Adipose tissue (tissue), 3 donors: ENCODE measurements around the gene TSPYL6. TPM values are rescaled to one million over a fixed set of nuclear protein-coding genes. Genes with fewer than 3 reads are reported as not detected.
"Not testable (repeated sequence)": the region's sequence is repeated elsewhere in the genome, so short reads cannot be mapped to it uniquely, and the experiment has no call there.

Experiments used
- H3K27ac ChIP-seq: one replicate; pipeline ENCODE4 v1.5.1; 2013; ENCODE audit warnings: low read depth, low read length
- WGBS, 3 donors: extraction: QIAGEN DNeasy Blood & Tissue Kit; methylation state at CpG; one replicate each; pipeline ENCODE4 v1.1.7; 2013; 5-methylcytosine and 5-hydroxymethylcytosine counted together
- polyA plus RNA-seq, 3 donors: library from polyadenylated mRNA; stranded (reverse); fragments of 200-250 nt; gene quantifications; one replicate each; pipeline ENCODE4 v1.2.3, GENCODE V29; 2013
- donor health status: healthy with polysubstance abuse.
- donor health status: Bipolar disorder and iron deficiency.
- donor health status: healthy.

TSPYL6 gene
- not detected for polyA plus RNA-seq

DNA sequence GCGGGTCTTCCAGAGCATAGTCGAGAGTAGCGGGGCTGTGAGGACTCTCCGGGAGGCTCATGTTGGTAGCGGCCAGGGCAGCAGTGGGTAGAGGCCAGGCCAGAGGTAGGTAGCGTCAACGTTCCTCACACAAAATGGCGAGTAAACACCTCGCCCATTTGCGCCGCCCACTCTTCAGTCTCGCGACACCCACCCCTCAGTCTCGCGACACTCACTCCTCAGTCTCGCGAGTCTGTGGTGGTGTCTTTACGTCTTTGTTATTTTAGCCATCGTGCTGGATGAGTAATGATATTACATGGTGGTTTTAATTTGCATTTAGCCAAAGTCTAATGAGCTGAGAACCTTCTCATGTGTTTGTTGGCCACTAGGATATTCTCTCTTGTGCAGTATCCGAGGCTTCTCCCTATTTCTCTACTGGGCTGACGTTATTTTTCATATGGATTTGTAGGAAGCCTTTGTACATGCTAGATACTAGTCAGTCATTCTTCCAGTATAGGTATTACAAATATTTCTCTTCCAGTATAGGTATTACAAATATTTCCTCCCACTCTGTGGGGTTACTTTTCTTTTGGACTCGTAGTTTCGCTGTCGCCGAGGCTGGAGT lies at the start of gene TSPYL6:
TSPYL6 (minus strand) TSS at position 139 of the 604 bp plus-strand sequence; CDS start at position 61, 78 bp downstream.
- WGBS, 3 donors, result 97 to 98% (median 98%) methylated on average over 25 of the region's 25 CpGs
- H3K27ac ChIP-seq, result no peak within 1 kb of the TSS

DNA sequence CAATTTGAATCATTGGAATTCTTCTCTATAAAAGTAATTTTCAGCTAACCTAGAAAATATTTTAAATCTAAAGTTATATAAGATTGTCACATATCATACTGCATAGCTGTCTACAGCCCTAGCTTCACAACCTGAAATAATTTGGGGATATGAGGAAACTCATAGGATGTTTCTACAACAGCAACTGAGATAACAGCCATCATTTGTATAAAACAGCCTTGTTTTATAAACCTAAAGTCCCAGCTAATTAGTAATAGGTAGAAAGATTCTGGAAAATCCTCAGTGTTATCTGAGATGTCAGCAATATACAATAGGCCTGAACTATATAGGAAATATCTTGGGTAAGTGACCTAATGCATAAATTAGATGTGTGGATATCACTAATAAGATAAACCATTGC lies 47.6 kb upstream of the TSPYL6 start:
- no peak overlapping the region for H3K27ac ChIP-seq

DNA sequence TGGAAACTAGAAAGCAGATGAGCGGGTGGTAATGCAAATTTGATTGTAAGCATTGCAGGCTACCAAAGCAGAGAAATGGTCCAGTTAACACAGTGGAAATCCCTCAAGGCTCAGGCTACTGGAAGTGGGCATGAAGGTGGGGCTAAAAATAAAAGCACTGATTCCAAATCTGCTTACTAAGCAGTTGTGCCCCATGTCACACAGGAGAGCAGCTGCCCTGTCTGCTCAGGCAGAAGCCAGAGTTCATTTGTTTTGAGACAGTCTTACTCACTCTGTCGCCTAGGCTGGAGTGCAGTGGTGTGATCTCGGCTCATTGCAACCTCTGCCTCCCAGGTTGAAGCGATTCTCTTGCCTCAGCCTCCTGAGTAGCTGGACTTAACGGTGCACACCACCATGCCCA lies 42.5 kb upstream of the TSPYL6 start:
- WGBS, 3 donors, result 93% methylated on average over 5 of the region's 5 CpGs
- H3K27ac ChIP-seq, result no peak overlapping the region

DNA sequence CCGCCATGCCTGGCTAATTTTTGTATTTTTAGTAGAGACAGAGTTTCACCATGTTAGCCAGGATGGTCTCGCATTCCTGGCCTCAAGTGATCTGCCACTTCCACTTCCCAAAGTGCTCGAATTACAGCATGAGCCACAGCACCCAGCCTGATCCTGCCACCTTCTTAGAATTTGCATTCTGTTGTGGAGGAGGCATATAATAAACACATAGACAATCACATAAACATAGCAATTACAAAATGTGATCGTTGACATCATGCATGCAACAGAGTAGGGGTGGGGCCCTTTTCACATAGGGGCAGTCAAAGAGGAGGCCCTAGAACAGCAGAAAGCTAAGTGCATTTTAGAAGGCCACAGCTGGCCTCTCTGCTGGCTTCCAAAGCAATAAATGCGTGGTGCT lies 39.9 kb upstream of the TSPYL6 start:
- WGBS, 3 donors, result 88 to 90% (median 89%) methylated on average over 5 of the region's 5 CpGs
- H3K27ac ChIP-seq, result no peak overlapping the region

DNA sequence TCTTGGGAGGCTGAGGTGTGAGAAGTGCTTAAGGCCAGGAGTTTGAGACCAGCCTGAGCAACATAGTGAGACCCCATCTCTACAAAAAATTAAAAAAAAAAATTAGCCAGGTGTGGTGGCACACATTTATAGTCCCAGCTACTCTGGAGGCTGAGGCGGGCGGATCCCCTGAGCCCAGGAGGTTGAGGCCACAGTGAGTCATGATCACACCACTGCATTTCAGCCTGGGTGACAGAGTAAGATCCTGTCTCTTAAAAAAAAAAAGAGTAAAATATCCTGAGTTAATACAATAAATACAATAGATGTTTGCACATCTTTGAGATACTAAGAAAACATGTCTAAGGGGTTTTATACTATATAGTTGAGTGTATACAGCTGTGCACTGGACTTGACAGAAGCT lies 38.6 kb upstream of the TSPYL6 start:
- 87 to 100% (median 95%) methylated on average over 2 of the region's 2 CpGs for WGBS, 3 donors
- not testable (repeated sequence) for H3K27ac ChIP-seq

DNA sequence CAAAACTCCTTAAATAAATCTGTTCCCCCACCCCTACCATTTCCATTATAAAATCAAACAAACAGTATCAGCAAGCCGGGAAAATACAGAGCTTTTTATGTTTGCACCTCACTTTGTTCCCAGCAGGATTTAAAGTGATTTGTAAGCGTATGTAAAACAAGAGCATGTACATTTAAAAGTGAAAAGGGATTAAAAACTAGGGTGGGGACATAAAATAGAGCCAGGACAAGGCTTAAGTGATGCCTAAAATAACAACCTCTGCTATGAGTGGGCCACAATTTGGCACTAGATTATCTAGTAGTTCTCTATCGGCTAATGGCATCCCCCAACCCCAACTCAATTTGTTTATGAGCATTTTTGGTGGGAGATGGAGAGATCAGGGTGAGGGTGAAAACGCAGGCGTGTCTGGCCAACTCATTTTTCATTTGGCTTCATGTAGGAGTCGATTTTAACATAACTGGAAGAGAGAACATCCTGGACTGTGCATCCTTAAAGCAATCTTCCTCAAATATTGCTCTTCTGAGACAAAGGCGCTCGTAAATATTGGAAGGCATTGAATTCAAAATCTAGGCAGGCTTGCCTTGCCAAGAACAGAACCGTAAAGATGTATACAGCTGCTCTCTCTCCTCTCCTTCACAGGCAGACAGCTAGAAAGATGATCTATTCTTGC lies 34.5 kb upstream of the TSPYL6 start:
- no peak overlapping the region for H3K27ac ChIP-seq
- 68 to 75% (median 75%) methylated on average over 9 of the region's 9 CpGs for WGBS, 3 donors

DNA sequence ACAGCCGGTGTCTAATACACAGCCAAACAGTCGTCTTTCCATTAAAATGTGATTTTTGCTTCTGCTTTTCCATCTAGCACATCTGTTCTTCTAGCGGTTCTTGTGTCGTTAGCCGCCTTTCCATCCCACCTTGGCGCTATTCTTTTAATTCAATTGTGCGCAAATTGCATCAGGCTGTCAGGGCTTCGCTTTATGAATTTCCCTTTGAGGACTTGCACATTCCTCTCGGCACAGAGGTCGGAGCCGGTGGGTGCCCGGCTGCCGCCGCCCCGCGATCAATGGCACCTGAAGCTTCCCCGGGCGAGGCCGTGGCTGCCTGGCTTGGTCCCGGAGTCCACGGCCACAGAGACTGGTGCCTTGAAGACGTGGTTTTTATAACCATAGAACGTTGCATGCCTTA lies 33.9 kb upstream of the TSPYL6 start:
- WGBS, 3 donors, result 71 to 84% (median 83%) methylated on average over 23 of the region's 23 CpGs
- no peak overlapping the region for H3K27ac ChIP-seq

DNA sequence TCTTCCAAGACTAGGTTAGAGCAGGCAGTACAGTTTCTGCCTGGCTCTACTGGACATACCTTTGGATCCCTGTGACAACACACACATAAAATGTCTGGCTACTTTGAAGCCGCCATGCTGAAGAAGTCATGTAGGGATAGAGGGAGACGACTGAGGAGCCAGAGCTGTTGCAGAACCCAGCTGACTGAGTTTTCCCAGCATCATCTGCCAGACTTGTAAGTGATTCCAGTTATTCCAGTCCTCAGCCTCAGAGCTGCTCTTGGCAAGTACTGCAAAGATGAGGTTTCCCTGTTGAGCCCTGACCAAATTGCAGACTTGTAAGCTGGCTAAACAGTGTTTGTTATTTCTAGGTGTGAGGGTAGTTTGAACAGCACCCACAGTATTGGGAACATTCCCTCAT lies 31.5 kb upstream of the TSPYL6 start:
- no peak overlapping the region for H3K27ac ChIP-seq
- WGBS, 3 donors, result 67 to 93% (median 78%) methylated on average over 2 of the region's 2 CpGs

DNA sequence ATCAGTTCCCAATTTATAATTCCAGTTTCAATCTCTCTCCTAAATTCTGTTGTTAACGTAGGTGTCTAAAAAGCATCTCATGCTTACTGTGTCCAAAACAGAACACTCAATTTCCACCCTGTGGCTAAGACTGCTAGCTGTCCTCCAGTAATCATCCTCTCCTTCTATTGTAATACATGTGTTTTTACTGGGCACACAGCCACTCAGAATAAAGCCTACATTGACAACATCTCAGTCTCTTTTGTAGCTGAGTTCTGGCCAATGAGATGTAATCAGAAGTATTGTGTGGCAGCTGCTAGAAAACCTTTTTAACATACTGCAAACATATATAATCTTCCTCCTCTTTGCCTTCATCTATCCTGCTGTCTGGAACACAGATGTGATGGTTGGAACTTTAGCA lies 29.4 kb upstream of the TSPYL6 start:
- no peak overlapping the region for H3K27ac ChIP-seq
- 99 to 100% (median 100%) methylated on average over 1 of the region's 1 CpG for WGBS, 3 donors

DNA sequence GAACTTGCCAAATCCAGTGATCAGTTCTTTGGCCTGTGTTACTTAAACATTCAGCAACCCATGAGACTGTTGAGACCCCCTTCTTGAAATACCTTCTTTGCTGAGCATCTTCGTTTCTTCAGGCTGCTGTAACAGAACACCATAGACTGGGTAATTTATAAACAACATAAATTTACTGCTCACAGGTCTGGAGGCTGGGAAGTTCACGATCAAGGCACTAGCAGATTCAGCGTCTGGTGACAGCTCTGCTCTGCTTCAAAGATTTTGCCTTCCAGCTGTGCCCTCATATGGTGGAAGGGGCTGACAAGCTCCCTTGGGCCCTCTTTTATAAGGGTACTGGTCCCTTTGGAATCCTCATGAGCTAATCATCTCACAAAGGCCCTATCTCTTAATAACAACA lies 28.8 kb upstream of the TSPYL6 start:
- H3K27ac ChIP-seq, result no peak overlapping the region

DNA sequence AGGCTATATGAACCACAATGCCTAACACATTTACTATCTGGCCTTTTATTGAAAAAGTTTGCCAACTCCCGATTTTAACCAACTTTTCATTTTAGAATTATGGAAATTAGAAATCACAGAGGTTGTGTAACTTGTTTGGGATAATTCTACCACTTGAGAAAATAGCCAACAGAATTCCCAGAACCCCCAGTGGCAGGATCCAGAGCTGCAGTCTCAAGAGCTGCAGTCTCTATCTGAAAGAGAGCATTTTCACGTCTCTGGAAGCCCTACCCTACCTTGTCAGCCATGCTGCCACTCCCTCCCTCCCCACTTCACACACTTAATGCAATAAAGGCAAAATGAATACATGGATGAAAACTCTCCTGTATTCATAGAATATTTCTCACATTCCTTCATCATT lies 23.4 kb upstream of the TSPYL6 start:
- WGBS, 3 donors, result 59 to 87% (median 64%) methylated on average over 2 of the region's 2 CpGs
- H3K27ac ChIP-seq, result no peak overlapping the region

More for the DNA sequence above, 28.8 kb upstream of the TSPYL6 start:
- 91 to 96% (median 95%) methylated on average over 3 of the region's 3 CpGs for WGBS, 3 donors

DNA sequence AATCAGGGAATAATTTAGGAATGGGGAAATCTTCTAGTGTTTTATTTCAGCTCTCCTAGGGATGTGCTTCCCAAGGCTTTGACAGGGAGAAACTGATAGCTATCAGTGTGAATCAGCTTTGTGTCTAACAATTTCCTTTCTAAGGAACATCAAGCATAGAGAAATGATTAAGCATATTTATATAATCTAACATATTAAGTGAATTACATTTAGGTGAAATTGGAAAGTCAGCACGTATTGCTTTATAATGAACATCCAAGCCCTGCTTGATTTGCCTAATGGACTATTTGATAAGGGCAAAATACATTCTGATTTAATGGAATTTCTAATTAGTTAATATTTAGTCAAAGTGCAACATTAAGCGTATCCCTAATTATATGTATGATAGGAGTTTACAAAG lies 19.5 kb upstream of the TSPYL6 start:
- 67 to 71% (median 68%) methylated on average over 2 of the region's 2 CpGs for WGBS, 3 donors

DNA sequence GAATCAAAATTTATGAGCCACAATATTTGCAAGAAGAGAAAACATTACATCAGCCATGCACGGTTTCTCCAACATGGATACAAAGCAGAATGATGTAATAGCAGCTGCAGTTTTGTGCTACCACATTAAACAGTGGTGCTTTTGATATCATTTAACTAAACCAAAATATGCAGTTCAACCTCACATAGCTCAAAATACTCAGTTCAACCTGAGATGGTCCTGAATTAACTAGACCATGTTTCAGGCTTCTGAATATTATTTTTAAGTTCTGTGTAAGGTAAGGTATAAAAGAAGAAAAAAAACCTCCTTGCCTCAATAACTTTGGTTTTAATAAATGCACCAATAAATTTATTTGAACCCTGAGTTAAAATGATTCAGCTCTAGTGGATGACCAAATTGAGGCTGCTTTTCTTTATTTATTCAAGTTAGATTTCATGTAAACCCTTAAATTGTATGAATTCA lies 18.8 kb upstream of the TSPYL6 start:
- WGBS, 3 donors, result 55% methylated on average over 1 of the region's 1 CpG

More for the DNA sequence above, 19.5 kb upstream of the TSPYL6 start:
- H3K27ac ChIP-seq, result no peak overlapping the region

DNA sequence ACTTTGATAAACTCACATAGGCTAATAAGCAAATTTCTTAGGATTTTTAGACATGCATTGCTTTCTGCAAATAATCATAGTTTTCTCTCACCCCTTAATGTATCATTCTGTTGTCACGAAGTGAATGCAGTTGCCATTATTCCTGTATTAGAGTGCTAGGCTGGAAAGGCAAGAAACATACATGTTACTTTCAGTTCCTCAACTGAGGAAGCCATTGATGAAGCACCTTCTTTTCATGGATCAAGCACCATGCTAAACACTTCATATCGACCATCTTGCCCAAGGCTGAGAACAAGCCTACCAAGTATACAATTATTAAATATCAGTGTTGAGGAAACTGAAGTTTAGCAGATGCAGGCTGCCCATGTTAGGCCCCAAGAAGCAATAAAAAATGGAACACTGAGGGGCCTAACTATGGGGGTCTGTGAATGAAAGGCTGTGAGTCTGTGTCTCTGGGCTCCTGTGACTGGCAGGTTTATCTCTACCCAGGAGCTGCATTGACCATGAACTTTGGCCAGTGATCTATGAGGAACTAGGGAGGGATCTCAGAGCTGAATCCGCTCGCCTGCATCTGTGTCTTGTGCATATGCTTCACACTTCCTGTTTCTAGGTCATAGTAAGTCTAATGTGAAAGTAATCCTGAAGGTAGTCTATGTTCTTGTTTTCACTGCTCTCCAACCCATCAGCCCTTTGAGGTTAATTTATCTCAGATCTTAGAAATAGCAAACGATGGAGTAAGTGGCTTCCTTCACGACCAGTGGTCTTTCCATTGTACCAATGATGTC lies 16.0 kb upstream of the TSPYL6 start:
- H3K27ac ChIP-seq, result no peak overlapping the region
- WGBS, 3 donors, result 88 to 97% (median 92%) methylated on average over 6 of the region's 6 CpGs

More for the DNA sequence above, 18.8 kb upstream of the TSPYL6 start:
- H3K27ac ChIP-seq, result no peak overlapping the region

DNA sequence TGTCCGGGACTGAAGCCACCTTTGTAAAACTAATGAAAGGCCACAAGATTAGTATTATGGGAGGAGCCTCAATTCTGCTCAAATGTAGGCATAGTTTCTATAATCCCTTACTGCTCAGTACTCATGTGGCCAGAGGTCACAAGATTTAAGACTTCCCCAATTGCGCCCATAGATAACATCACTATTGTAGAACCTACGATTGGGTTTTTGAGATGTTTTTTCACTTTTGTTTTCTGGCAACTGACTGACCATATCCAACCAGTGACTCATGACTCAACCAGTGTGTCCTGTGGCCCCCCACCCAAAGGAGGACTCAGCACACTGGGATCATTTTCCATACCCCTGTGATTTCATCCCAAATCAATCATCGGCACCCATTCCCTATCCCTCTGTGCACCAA lies 15.2 kb upstream of the TSPYL6 start:
- no peak overlapping the region for H3K27ac ChIP-seq
- WGBS, 3 donors, result 92 to 96% (median 93%) methylated on average over 4 of the region's 4 CpGs

DNA sequence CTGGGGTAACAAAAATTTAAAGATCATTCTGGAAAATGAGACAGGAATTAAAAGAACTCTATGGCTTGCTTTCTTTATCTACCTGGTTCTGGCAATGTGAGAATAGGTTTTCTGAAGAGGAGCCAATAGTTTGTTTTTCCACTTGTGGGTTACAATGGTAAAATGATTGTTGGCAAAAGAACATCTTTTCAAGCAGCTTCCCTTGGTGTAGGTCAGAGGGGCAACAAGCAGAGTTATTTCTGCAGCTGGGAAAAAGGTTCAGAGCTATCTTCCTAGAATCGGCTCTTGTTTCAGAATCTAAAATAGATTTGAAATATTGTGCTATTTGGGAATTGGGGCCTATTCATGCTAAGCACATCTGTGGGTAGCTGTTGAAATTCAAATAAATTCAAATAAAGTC lies 11.5 kb upstream of the TSPYL6 start:
- WGBS, 3 donors, result 45 to 94% (median 63%) methylated on average over 1 of the region's 1 CpG
- H3K27ac ChIP-seq, result no peak overlapping the region

DNA sequence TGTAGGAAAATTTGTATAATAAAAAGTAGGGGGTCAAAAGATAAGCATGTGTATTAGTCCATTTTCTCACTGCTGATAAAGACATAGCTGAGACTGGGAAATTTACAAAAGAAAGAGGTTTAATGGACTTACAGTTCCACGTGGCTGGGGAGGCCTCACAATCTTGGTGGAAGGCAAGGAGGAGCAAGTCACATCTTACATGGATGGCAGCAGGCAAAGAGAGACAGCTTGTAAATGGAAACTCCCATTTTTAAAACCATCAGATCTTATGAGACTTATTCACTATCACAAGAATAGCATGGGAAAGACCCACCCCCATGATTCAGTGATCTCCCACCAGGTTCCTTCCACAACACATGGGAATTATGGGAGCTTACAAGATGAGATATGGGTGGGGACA lies 9.1 kb upstream of the TSPYL6 start:
- WGBS, 3 donors, result 61 to 68% (median 66%) methylated on average over 1 of the region's 1 CpG
- not testable (repeated sequence) for H3K27ac ChIP-seq

DNA sequence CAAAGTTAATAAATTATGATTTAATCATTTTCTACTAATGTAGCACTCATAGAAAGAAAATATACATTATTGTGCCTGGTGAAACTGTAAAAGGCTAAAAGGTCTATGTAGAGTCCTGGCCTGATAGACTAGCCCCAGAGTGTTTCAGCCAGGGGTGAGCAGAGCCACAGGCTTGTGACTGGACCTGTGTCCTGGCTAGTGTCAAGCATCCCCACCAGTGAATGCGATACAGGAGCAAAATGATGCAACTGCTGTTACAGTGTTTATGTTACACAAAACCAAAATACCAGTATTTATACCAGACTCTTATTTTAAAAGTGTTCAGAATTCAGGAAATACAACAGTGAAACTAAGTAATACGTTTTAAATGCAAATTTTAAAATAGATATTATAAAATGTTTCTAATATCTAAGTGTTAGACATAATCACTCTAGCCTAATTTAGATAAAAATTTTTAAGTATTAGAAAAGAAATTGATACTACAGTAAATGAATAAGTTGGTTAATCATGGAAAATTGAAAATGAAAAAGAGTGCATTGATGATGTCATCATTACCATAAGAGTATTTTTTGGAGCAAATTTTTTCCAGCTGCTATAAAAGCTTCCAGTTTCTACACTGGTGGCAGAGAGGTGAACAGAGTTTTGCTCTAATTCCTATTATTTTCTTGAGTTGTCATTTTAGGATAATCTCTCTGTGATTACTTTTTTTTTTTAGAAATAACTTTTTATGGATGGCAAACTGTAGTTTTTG lies 6.2 kb upstream of the TSPYL6 start:
- 71 to 80% (median 79%) methylated on average over 2 of the region's 2 CpGs for WGBS, 3 donors
- no peak overlapping the region for H3K27ac ChIP-seq

DNA sequence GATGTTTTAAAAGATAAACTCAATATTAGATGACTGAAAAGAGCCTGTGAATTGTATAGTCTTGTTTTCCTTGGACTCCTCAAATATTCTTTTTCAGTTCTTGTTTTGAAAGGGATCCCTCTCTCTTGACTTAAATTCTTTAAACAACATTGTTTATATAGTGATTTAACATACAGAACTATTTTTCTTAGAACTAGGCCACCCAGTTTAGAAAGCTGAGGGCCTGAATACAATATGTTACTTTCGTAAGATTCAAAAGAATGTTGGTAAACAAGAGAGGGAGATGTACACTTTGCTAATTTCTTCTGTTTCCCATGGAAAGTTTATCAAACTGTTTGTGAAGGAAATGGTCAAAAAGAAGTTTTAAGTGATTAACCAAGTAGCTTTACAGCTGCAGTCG lies 5.5 kb upstream of the TSPYL6 start:
- no peak overlapping the region for H3K27ac ChIP-seq
- WGBS, 3 donors, result 19 to 77% (median 65%) methylated on average over 2 of the region's 2 CpGs
